ENCODE measurements around the gene STXBP3.
"Not testable (repeated sequence)": the region's sequence is repeated elsewhere in the genome, so short reads cannot be mapped to it uniquely, and the experiment has no call there.

STXBP3 gene

GRCh38 chr1:108732398-108732797 lies 14.1 kb upstream of the STXBP3 start:
- DNase-seq: no peak

GRCh38 chr1:108734171-108734865 lies 12.2 kb upstream of the STXBP3 start:
- no peak for DNase-seq

- peak; percentile 9 for DNase-seq
Measured at GRCh38 chr1:108742253-108742652, 4.2 kb upstream of the STXBP3 start.

DNA sequence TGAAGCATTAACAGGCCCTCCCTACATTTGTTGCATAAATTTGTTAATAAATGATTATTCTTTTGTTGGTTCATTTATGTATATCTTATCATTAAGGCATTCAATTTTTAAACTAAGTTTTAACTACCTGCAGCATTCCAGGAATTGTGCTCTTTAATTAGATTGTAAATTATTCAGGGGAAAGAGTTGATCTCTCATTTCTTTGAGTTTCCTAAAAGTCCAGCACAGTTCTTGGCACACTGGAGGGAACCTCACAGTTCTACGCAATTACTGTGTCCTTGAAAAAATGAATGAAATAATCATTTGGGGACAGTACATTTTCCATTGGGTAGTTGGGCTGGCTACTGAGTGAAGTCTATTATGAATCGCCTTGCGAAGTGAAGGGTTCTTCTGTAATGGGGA lies 493 bp upstream of the STXBP3 start:
- no peak for DNase-seq

DNA sequence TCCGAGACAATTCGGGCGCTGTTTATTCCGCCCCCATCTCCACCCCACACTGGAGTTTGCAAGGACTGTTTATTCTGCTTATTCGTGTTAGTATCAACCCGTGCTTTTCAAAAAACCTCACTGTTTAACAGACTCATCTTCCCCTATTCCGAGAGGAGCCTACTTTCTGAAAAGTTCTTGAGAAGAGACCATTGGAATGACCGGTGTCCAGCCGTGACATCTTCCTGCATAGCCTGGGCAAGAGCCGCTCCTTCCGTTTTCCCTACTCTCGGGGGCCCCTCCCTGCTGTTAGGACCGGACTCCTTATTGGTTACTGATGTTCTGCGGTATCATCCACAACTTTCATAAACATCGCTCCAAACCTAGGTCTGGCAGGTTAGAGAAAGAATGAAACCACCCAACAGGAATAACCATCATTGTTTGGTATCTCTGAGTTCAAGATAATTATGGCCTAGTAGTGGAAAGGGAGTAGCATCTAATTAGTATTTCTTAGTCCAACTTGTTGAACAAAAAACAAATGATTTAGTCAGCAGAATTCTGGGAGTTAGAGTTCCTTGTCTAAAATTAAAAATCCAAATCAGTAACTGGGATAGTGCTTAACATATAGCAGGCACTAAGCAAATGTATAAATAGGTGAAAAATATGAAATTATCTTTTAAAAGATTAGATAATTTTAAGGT lies 837 bp downstream of the STXBP3 start:
- peak; percentile 89 for DNase-seq

DNA sequence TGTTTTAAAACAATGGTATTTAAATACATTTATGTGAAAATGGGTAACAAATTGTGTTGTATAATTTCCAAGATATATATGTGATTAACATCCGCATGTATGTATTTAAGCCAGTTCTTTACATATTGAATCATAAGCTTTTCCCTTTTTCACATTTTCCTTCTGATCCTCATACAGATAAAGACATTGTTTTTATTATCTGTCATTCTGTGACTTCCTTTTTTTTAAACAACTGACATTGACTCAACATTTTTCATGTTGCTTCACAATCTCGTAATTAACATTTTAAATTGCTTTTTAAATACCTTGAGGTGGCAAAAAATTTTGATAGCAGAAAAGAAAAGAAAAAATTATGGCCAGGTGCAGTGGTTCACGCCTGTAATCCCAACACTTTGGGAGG lies 1.4 kb downstream of the STXBP3 start:
- no peak for DNase-seq

- no peak for DNase-seq
Measured at GRCh38 chr1:108749081-108749480, 2.6 kb downstream of the STXBP3 start.

DNA sequence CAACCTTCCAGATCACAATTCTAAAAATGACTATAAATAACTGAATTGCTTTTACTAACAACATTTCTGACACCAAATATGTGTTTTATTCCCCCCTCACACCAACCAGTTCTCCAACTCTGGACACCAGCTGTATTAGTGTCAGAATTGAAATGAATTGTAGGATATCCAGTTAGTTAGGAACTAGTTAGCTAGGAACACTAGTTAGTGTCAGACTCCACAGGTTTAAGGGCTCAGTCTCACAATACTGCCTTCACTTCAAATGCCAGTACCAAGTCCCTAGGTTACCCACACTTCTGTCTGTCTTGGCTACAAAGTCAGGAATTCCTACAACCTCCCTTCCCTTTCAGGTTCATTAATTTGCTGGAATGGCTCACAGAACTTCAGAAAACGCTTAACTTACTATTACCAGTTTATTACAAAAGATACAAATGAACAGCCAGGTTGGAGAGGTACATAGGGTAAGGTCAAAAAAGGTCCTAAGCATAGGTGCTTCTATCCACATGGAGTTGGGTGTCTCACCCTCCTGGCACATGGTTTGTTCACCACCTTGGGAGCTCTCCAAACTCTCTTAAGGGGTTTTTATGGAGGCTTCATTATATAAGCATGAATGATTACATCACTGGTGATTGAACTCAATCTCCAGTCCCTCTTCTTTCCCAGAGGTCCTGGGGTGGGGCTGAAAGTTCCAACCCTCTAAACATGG lies 4.2 kb downstream of the STXBP3 start:
- no peak for DNase-seq

GRCh38 chr1:108753363-108753762 lies 6.9 kb downstream of the STXBP3 start:
- DNase-seq: no peak

DNA sequence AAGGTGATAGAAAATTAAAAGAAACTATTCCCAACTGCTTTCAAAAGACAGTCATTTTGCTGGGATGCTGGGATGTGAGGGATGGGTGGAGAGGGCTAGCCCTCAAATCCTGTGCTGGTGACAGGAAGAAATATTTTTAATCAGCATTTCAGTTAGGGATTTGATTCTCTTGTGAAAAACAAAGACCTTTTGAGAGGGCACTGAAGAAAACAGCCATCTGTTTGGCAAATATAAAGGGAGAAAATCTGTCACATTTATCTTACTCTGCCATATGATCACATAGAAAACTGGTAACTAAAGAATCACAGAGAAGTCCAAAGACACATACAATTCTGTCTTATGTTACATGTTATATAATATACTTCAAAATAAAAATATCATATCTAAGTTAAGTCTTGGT lies 12.3 kb downstream of the STXBP3 start:
- no peak for DNase-seq

DNA sequence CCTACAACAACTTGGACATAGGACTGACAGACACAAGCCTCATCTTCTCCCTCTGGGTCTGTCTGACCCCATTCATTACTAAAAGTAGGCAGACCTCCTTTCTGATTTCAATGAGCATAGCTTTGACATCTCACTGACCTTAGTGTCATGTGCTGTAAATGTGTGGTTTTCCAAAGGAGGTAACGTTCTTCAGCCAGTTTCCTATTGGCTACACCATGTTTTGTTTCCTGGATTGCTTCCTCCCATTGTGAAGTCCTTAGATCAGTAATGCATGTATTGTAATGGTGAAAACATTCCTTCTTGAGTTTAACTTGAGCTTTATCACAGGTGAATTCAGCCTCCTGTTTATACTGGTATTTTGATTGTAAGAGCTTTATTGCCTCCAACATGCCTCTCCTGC lies 20.6 kb downstream of the STXBP3 start:
- DNase-seq: no peak

- DNase-seq: no peak
Measured at GRCh38 chr1:108767708-108768107, 21.2 kb downstream of the STXBP3 start.

- no peak for DNase-seq
Measured at GRCh38 chr1:108777839-108778238, 31.4 kb downstream of the STXBP3 start.

DNA sequence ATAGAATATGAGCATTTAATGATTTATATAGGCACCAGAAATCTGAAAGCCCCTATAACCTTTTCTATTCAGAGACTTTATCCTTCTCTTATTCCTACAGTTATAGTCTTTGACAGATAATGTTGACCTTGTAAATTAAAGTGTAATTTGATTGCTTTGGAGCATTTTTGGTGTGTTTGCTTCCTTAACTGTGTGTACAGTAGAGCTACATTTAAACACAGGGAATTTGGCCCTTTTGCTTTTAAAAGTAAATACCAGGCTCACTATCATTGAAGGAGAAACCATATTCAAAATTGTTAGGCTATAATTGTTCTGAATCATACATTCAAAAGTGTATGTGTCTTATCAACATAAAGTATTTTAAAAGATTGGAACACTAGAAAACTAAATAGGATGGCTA lies 33.0 kb downstream of the STXBP3 start:
- no peak for DNase-seq

DNA sequence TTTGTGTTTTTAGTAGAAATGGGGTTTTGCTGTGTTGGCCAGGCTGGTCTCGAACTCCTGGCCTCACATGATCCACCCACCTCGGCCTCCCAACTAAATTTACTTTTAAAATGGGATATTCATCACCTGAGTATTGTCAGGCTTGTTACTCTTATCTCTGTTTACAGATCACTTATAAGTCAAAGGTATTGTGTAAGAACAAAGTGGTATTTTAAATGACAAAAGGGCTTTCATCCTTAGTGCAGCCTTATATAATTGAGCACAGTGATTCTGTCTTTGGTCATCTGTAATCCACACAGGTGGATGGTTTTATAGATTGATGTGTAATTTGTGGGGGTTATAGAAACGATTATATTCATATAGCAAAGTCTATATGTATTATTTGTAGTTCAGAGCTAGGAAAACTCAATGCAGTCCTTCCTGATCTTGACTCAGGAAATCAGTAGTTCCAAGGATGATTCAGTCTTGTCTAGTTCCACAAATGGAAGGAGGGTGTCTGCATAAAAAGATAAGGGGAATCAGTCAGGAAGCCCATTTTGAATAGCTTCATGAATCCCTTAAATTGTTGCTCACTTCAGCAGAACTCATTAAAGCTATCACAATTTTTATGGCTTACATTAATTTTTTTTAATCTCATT lies 34.6 kb downstream of the STXBP3 start:
- peak; percentile 13 for DNase-seq

- DNase-seq: not testable (repeated sequence)
Measured at GRCh38 chr1:108781575-108781944, 35.1 kb downstream of the STXBP3 start.

DNA sequence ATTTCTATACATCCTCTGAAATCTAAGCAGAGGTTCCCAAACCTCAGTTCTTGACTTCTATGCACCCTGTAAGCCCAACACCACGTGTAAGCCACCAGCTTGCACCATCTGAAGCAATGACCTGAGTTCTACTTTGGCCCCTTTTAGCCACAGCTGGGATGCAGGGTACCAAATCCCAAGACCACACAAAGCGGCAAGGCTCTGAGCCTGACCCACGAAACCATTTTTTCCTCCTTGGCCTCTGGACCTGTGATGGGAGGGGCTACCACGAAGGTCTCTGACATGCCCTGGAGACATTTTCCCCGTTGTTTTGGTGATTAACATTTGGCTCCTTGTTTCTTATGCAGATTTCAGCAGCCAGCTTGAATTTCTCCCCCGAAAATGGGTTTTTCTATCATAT lies 38.8 kb downstream of the STXBP3 start:
- peak; percentile 4 for DNase-seq

- no peak for DNase-seq
Measured at GRCh38 chr1:108785880-108786279, 39.4 kb downstream of the STXBP3 start.

GRCh38 chr1:108791790-108792189 lies 45.3 kb downstream of the STXBP3 start:
- DNase-seq: no peak

- DNase-seq: no peak
Measured at GRCh38 chr1:108792420-108792819, 45.9 kb downstream of the STXBP3 start.

GRCh38 chr1:108799001-108799400 lies 52.5 kb downstream of the STXBP3 start:
- DNase-seq: no peak

DNA sequence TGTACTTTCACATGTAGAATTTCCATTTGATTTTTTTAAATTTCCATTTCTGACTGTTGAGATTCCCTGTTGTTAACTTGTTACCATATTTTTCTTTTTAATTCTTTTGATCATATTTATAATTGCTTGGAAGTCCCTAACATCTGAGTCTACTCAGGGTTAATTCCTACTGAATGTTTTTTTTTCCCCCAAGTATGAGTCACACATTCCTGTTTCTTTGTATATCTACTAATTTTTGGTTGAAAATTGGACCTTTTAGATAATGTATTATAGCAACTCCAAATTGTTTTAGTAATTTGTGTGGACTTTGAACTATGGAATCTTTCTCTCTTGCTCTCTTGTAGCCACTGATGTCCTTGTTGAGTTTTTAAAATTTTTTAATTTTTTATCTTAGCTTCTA lies 54.6 kb downstream of the STXBP3 start:
- DNase-seq: no peak

DNA sequence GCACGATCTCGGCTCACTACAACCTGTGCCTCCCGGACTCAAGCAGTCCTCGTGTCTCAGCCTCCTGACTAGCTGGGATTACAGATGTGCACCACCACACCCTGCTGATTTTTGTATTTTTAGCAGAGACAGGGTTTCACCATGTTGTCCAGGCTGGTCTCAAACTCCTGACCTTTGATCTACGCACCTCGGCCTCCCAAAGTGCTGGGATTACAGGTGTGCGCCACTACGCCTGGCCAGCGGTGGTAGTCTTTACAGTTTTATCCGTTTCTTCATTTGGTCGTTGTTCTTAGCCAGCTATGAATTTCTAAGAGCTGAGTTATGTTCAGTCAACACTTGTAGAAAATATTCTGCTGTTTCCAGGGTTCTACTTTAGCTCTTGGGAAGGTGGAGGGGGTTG lies 57.1 kb downstream of the STXBP3 start:
- no peak for DNase-seq

GRCh38 chr1:108808438-108808837 lies 62.0 kb downstream of the STXBP3 start:
- no peak for DNase-seq
